HTR-8/SVneo (cell line): ENCODE measurements around the gene FOXF1.

Experiments
- DNase-seq: peaks from one replicate; pipeline ENCODE4 v3.0.0; 2011; ENCODE audit warnings: low spot score, mixed read lengths; ENCODE audit not compliant: insufficient read length
- FAIRE-seq: peaks from 2 replicates; lab custom pipeline; 2011; peaks lifted over from hg19 to GRCh38; lab: Jason Lieb, UNC

Gene FOXF1

DNA sequence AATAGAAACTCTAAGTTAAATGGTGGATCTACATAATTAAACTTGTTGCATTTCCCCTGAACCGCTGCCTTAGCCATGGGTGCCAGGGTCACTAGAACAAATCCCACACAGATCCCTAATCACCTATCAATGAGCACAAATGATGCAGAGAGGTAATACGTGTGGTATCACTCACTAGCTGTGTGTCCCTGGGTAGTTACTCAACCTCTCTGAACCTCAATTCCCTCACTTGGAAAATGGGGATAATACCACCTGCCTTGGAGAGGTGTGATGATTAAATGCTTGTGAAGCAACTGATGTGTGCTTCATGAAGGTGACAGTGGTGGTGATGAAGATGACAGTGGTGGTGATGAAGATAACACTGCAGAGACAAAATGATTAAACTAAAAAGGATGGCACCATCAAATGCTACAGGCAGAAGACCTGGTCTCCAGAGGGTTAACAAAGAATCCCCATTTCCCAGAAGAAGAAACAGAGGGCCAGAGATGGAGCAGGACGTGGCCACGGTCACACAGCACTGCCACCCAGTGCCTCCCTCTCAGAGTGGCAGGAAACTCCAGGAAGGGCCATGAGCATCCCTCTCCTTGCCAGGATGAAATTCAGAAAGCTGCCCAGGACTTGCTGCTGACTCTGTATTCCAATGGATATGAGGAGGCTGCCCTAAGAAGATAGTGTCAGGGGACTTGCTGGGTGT lies 17.9 kb upstream of the FOXF1 start:
- FAIRE-seq (no peak), DNase-seq (no peak)

DNA sequence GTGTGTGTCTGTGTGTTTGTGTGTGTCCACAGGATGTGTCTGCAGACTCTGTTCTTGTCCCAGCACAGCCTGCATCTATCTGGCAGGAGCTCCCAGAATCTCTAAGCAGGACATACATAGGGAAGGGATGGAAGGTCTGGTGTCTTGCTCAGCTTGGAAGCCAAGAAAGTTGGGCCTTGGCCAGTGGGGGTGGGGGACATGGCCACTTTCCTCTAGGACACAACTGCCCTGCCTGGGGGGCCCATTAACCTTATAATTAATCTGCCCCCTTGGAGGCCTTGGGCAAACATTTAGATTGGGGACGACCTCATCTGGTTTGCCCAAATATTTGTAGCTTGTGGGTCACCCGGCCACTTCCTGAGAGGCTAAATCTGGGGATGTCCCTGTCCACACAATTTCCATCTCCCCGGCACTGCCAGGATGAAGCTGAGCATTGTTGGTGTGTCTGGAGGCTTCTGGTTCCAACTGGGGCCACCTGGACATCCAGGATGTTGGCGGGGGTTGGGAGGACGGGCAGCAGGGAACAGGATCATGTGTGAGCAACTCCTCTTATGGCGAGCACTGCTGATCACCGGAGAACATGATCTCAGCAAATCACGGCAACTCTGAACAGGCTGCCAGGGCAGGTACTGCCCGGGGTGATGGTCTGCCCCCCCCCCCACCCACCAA lies 17.2 kb upstream of the FOXF1 start:
- FAIRE-seq (no peak), DNase-seq (no peak)

DNA sequence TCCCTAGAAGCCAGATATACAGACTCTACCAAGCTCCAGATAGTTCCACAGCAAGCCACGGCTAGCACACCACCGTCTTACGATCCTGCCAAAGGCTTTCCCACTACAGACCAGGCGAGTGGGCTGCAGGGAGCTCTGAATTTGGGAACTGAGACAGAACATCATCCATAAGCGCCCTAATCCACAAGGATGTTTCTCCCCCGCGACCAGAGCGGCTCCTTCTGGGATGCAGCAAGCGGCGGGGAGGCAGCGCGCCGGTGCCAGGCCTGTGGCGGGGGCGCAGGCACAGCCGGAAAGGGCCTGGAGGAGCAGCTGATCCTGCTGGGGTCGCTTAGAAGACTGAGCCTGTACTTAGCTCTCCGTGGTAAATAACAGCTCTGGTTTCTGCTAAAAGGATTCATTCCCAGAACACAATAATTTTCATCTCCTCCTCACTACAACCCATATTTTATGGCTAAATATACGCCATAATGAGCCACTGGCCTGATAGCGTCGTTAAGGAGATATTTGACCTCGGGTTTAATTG lies 16.2 kb upstream of the FOXF1 start:
- FAIRE-seq: no peak
- DNase-seq: no peak

DNA sequence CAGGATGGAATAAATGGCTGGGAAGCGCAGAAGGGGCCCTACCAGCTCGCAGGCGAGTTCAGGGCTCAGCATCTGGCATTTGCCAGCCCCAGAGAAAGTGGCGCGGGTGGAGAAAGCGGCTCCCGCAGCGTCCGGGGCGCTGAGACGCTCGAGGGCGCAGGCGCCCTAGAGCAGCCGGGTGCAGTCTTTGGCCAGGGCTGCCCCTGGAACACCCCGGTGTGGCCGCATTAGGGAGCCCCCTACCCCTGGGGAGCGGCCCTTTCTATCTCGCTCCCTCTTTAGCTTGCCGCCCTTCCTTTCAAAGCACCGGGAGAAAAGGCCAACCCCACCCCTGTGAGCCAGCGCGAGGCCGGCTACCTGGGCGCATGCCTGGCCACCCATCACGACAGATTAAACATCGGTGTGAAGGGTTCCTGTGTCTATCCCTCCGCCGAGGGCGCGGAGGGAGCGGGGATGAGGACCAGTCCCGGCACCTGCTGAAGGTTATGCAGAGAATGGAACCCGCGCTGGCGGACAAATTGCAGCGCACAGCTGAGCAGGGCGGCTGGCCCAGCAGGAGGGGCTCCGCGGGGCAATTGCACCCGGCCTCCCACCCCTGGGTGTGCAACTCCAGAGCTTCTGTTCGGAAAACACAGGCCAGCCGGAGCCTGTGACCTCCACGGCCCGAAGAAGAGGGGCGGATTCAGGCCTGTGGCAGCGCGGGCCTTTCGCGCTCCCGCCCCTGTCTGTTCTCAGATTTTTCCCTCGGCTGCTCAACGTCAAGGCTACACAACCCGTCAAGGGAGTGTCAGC lies 15.6 kb upstream of the FOXF1 start:
- FAIRE-seq: no peak
- no peak for DNase-seq

DNA sequence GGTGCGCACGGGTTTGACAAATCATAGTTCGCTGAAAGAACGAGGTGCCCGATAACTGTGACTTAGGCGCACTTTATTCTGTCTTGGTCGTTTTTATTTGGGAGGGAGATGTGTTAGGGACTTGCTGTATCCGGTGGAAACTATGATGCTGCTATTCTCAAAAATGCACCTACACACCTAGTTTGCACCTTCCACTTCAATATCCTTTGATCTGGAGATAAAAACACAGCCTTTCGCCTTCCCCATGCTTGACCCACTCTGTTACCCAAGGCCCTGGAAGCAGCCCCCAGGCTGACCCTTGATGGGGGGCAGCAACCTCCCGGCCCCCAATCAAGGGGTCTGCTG lies 15.0 kb upstream of the FOXF1 start:
- FAIRE-seq (no peak), DNase-seq (no peak)

DNA sequence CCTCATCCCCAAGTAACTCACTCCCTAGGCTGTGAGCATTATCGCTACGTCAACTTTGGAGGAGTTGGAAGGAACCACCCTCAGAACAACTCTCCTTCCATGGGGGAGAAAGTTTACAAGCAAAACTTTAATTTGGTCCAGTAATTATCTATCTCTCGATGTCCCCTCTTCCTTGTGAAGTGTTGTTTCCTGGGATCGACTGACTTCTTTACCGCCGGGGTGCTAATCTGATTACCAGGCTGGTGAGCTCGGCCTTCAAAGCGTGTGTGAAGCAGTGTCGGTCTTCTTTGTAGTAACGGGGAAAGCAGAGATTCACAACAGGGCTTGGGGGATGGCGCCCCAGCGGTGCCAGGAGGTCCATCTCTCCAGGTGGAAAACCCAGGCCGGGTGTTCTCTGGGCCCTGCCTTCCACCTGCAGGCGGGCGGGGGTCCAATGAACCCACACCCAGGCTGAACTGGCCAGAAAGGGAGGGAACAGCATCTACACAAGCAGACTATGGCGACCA lies 14.5 kb upstream of the FOXF1 start:
- DNase-seq (no peak), FAIRE-seq (no peak)

DNA sequence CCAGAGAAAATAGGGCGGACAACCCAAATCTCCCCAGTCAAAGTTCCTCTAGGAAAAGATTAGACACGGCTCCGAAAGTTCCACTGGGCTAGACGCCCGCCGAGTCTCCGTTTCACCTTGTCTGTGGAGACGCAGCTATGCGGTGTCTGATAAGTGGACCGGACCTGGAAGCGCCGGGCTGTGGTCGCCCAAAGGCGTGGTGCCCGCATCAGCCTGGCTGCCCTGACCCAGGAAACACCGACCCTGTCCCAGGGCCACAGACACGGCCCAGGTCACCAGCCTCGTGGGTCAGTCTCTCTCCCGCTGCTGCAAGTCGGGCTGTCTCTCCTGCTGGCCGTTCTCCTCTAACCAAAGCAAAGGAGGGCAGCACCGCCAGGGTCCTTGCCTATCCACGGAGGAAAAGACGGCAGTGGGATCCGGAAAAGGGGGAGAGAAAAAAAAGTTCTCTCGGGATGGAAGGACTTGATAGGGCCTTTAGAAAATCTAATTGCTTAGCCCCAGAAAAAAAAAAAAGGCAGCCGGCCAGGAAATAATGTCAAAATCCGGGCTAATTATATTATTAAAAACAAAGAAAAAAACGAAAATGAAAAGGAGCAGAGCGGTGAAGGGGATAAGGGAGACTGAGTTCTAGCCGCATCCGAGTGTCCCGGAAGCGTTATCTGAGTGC lies 13.9 kb upstream of the FOXF1 start:
- DNase-seq (no peak), FAIRE-seq (no peak)

DNA sequence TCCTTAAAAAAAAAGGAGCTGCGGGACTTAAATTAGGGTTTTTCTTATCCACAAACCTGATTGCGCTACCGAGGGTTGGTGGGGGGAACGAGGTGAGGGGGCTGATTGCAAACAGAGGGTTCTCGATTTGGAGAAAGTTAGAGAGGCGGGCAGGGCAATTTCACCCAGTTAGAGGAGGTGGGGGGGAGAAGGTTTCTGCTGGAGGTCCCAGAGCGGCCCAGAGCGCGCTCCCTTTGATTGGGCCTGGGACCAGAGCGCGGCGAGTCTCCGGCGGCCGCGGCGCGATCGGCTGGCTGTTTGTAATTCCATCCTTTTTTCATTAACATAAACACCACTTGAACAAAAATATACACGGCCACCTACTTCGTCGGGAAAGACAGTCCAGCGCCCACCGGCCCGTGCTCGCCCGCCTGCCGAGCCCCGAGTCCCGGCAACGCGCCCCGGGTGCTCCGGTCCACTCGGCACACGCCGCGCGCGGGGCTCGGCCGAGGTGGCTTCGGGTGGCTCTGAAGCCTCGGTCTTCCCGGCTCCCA lies 13.3 kb upstream of the FOXF1 start:
- FAIRE-seq: no peak

DNA sequence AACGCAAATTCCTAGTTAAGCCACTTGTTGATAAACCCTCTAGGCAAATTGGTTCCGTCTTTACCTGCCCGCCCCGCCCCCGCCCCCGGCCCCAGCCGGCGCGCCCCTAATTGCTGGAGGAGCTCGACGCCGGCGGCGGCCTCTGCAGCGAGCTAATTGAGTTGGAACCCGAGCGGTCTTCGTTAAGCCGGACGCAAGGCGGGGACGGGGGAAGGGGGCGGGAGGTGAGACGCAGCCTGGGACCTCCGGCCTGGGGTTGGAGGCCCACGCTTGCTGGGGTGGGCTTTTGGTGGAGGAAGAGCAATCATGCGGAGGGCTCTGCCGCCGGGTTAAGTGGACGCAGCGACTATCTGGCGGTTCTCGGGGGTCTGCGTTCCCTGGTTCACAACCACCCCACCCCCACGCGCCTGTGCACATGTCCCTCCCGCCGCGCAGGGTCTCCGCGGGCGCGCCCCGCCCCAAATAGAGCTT lies 12.7 kb upstream of the FOXF1 start:
- DNase-seq: no peak
- FAIRE-seq: no peak

More for the DNA sequence above, 13.3 kb upstream of the FOXF1 start:
- no peak for DNase-seq

DNA sequence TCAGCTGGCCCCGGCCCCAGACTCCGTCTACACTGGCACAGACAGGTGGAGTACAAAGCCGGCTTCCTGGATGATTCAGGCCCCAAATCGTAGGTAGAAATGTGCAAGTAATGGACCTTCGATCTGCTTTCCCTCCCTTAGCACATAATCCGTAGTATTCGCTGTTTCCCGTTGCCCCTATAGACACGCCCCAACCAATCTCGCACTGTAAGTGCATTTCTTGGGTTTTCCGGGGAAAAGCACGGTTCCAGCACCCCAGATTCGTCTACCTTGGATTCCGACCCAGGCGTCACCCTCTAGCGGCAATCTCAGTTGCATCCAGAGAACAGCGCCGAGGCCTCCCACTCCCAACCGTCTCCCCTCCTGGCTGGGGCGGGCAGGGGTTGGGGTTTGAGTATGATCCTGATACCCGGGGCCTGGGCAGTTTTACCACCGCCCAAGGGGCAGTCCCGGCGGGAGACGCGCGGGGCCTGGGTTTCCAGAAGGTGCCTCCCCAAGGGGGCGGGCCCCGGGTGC lies 12.1 kb upstream of the FOXF1 start:
- FAIRE-seq (no peak), DNase-seq (no peak)

DNA sequence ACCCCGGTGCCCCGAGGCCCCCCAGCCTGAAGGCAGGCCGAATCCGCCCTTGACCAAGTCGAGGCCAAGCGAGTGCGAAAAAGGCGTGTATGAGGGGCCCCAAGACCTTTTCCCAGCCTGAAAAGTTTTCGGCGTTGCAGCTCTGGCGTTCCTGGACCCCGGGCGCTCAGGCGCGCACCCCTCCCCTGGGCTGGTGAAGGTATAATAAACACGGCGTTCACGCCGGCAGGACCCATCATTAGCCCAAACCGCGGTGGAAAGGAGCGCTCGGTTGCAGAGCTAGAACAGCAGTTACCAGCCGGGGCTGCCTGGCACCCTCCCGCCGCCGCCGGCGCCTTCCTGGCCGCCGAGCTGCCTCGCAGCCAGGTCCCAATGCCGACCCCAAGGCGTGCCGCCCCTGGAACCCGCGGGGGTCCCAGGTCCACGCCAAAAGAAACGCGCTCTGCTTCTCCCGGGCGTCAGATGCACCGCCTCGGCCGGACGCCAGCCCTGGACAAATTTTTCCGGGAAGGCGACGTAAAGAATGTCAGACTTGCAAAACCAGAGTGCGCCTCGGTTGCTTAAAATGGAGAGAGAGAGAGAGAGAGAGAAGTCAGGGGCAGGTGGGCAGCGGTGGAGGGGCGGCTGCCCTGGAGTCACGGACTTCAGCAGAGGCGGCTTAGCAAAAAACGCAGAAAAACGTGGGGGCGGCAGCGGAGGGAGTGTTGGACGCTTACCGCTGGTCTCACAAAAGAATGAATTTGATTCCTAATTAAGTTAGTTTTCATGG lies 11.5 kb upstream of the FOXF1 start:
- DNase-seq (no peak), FAIRE-seq (no peak)

DNA sequence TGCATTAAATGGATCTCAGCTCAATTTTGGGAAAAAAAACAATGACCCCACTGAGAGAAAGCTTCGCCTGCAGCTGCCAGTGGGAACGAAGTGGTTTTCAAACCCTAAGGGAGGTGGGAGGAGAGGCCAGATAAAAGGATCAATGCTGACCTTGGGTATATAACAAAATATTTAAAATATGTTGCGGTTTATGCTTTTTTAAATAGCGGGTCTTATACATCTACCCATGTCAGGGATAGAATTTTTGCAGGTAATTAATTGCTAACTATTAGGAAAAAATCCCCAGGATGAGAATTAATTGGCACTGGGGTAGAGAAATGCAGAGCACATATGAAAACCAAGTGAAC lies 10.9 kb upstream of the FOXF1 start:
- DNase-seq: no peak
- no peak for FAIRE-seq

DNA sequence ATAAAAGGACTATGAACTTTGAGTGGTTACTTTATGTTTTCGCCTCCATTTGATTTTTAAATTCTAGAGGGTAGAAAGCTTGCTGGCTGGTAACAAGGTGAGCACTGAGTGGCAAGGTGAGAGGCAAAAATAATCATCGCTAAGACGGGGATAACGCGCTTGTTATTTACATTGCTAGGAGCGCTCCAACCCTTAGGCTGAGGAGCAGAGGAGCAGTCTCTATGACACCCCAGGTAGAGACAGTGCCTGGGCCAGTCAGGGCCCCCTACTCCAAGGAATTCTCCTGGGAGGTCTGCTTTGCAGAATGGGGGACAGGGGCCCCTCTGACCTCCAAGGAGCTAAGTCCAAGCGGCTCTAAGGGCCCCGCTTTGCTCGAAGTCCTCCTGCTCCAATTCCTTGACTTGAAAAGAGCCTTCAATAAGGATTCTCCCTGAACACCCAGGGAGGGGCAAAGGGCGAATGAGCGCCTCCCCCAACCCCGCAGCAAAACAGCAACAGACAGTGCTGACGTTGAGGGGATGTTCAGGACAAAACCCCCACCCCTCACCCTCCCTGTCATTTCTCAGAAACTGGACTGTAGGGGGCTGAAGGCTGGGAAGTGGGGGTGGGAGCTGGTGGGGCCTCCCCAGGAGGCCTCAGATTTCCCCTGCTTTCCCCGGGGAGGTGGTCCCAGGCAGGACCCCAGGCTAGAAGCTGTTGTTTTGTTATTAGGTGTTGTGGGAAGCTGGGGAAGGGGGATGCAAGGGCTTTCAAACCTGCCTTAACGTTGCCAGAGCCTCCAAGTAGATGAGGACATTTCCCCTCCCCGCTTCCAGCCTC lies 10.2 kb upstream of the FOXF1 start:
- DNase-seq (no peak), FAIRE-seq (no peak)

DNA sequence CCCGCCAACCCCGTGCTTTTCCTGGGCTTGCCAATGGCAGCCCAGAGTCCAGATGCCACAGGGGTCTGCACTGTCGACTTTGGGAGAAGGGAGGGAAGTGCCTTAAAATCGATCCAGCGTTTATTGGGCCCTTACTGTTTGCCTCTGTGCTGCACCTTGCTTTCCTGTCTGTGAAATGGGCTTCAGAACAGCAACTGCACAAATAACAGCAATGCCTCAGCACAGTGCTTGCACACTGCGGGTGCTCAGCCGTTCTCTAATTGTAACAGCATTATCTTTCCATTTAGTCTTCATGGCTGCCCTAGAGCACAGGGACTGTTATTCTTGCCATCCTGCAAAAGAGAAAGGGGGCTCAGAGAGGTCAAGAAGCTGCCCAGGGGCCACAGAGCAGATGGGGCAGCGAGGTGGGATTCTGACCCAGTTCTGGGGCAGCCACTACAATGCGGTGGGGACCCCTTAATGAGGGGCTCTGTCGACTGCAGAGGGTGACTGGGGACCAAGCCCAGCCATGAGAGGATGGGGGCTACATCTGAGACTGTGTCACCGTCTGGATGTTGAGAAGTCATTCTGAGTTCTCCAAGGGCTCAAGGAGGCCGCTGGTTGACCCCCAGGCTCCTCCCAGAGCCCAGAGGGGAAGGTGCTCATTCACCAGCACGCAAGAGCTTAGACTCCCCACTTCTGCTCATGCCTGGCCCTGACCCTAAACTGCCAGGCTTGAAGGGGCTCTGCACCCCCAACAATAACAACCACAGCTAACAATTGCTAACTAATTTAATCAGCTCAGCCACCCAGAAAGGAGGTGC lies 9.4 kb upstream of the FOXF1 start:
- FAIRE-seq (no peak), DNase-seq (no peak)

DNA sequence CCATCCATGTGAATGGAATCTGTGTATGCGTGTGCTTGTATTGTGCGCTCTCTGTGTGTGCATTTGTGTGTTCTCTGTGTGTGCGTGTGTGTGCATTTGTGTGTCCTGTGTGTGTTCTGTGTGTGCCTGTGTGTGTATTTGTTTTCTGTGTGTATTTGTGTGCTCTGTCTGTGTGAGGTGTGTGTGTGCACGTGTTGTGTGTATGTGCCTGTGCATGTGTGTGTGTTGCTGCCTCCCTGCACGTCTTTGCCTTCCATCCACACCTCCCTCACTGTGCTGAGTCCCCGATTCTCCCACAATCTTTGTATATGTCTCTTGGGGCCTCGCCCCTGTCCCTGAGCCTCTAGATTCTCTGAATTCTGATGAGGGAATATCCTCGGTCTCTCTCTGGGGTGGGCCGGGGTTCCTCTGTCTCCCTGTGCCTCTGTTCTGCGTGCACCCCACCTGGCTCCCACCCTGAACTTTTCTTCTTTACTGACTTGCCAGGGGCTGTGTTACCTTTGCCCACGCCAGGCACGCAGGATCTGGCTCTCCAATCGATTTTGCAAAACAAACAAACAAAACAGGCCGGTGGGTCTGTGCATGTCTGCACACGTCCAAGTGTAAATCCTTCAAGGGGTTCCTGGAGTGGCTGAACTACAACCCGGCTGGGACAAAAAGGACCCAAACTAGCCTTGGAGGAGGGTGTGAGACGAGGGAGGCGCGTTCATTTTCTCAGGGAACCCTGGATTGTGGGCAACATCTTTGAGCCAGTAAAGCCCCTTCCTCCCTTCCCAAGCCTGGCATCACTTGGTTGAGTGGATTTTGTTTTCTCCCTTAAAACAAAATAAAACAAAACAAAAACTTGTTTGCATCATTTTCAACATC lies 8.1 kb upstream of the FOXF1 start:
- FAIRE-seq (peak; percentile 88), DNase-seq (no peak)

DNA sequence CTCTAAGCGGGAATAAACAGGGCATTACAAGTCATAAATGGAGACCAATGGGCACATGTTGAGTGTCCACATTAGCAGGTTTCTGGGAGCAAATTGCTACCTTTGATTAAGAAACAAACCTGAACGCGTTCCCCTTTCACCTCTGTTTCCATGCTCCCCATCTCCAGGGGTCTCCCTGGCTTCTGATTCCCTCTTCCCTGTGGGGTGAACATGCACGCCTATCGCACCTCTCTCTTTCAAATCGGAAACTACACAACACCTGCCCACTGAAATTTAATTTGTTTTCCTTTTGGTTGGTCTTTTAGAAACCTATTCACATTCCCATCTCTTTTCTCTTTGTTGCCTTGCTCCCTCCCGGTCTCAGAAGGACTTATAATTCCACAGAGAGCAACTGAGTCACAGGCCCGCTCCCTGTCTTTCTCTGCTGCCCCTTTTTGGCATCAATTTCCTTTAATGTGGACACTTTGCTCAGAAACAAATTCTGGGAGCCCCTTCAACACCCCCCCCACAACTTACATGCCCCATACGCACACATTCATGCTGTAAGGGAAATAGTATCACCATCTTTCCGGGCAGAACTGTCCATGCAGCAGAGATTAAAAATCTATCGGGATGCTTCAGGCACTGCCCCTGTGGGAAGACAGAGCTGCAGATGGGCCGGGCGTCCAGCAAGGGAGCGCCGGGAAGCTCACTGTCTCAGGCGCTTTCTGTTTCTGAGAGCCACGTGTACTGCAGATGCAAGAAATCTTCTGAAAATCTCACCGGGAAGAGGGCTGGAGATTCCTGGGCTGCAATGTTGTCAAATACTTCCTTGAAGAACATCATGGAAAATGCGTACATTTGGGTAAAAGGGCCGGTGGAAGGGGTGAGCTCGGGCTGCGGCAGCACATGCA lies 7.2 kb upstream of the FOXF1 start:
- DNase-seq (no peak), FAIRE-seq (no peak)
